IMR-90 (cell line): Measurements from ENCODE around the gene LUZP1. TPM values are rescaled to one million over a fixed set of nuclear protein-coding genes. Genes with fewer than 3 reads are reported as not detected.

Experiments used
- ATAC-seq: fragments of 200-7000 bp; cut with Tn5 transposase; 2 replicates; pipeline ENCODE4 v1.9.1; 2020; ENCODE audit warnings: low read depth, mild to moderate bottlenecking, moderate library complexity
- BruUV-seq: library from RNA; stranded (reverse); fragments of 400-500 nt; replicated peaks from 2 replicates; lab custom pipeline; 2021; lab: Mats Ljungman, UMichigan
- CTCF ChIA-PET: fragments of 300-600 bp; formaldehyde crosslinking; extraction: SDS; loops from one replicate; lab custom pipeline; 2021; ENCODE audit warnings: antibody characterized with exemption; lab: Yijun Ruan, JAX
- POLR2A ChIA-PET: fragments of 300-600 bp; sonication (Branson Sonifier 250); formaldehyde crosslinking; loops from one replicate; lab custom pipeline; 2022; ENCODE audit warnings: antibody characterized with exemption; ENCODE audit not compliant: unreplicated experiment; lab: Charles Lee
- DNase-seq: peaks from one replicate; pipeline ENCODE4 v3.0.0; 2013
- H2AFZ ChIP-seq: replicated peaks from 2 replicates; pipeline ENCODE3; 2013; ENCODE audit warnings: low read length, mild to moderate bottlenecking; ENCODE audit not compliant: poor library complexity
- H2AK5ac ChIP-seq: 2 replicates; pipeline ENCODE4 v1.6.1; 2013; ENCODE audit warnings: low read depth, low read length, inconsistent platforms
- H2AK9ac ChIP-seq: replicated peaks from 2 replicates; pipeline ENCODE3; 2013; ENCODE audit warnings: mild to moderate bottlenecking, low read depth, low read length, moderate library complexity; ENCODE audit not compliant: poor library complexity
- H2BK120ac ChIP-seq: 2 replicates; pipeline ENCODE4 v1.6.1; 2013; ENCODE audit warnings: low read depth, low read length, inconsistent platforms
- H2BK15ac ChIP-seq: 3 replicates; pipeline ENCODE4 v1.6.1; 2013; ENCODE audit warnings: low read depth, low read length, inconsistent platforms
- H2BK20ac ChIP-seq: 2 replicates; pipeline ENCODE4 v1.6.1; 2013; ENCODE audit warnings: low read depth, mild to moderate bottlenecking, inconsistent platforms, low read length, moderate library complexity
- H2BK5ac ChIP-seq: 2 replicates; pipeline ENCODE4 v1.6.1; 2013; ENCODE audit warnings: mild to moderate bottlenecking, low read depth, low read length, inconsistent platforms; ENCODE audit not compliant: poor library complexity, severe bottlenecking
- H3K14ac ChIP-seq: replicated peaks from 2 replicates; pipeline ENCODE4 v1.6.1; 2013; ENCODE audit warnings: low read depth, low read length, inconsistent platforms
- H3K18ac ChIP-seq: 2 replicates; pipeline ENCODE4 v1.6.1; 2013; ENCODE audit warnings: low read depth, low read length, control low read depth
- H3K23ac ChIP-seq: 2 replicates; pipeline ENCODE4 v1.6.1; 2013; ENCODE audit warnings: low read depth, low read length, inconsistent platforms
- H3K27ac ChIP-seq: 2 replicates; pipeline ENCODE4 v1.5.1; 2013; ENCODE audit warnings: mild to moderate bottlenecking, control low read depth, low read length; ENCODE audit not compliant: insufficient read depth
- H3K27me3 ChIP-seq: 2 replicates; pipeline ENCODE4 v1.6.1; 2013; ENCODE audit warnings: low read length; ENCODE audit not compliant: control insufficient read depth, insufficient read depth
- H3K36me3 ChIP-seq: 2 replicates; pipeline ENCODE4 v1.6.1; 2013; ENCODE audit warnings: low read length, mixed read lengths; ENCODE audit not compliant: control insufficient read depth, insufficient read depth
- H3K4ac ChIP-seq: 2 replicates; pipeline ENCODE4 v1.6.1; 2013; ENCODE audit warnings: low read depth, low read length, inconsistent platforms
- H3K4me1 ChIP-seq: 2 replicates; pipeline ENCODE4 v1.6.1; 2013; ENCODE audit warnings: low read length, mixed read lengths; ENCODE audit not compliant: control insufficient read depth, insufficient read depth
- H3K4me2 ChIP-seq: 2 replicates; pipeline ENCODE4 v1.6.1; 2013; ENCODE audit warnings: low read depth, mild to moderate bottlenecking, control low read depth, low read length, moderate library complexity
- H3K4me3 ChIP-seq: 2 replicates; pipeline ENCODE4 v1.5.1; 2013; ENCODE audit warnings: low read depth, mild to moderate bottlenecking, control low read depth, low read length, moderate library complexity; ENCODE audit not compliant: insufficient read depth
- H3K56ac ChIP-seq: 2 replicates; pipeline ENCODE4 v1.6.1; 2013; ENCODE audit warnings: low read length, inconsistent platforms; ENCODE audit not compliant: insufficient read depth; ENCODE audit errors: extremely low read depth
- H3K79me1 ChIP-seq, 2 experiments: 2 replicates each; pipeline ENCODE4 v1.6.1; 2013; ENCODE audit warnings: low read length in 2 of 2, inconsistent platforms in 1 of 2, low read depth in 1 of 2
- H3K9ac ChIP-seq: 2 replicates; pipeline ENCODE4 v1.6.1; 2013; ENCODE audit warnings: low read depth, low read length, control low read depth
- H3K9me1 ChIP-seq: 2 replicates; pipeline ENCODE4 v1.6.1; 2013; ENCODE audit warnings: low read length, inconsistent platforms; ENCODE audit not compliant: insufficient read depth
- H3K9me3 ChIP-seq: 2 replicates; pipeline ENCODE4 v1.6.1; 2013; ENCODE audit warnings: low read length; ENCODE audit not compliant: control insufficient read depth, insufficient read depth
- H4K20me1 ChIP-seq: 2 replicates; pipeline ENCODE4 v1.6.1; 2013; ENCODE audit warnings: low read length, inconsistent platforms; ENCODE audit not compliant: insufficient read depth
- H4K5ac ChIP-seq: 2 replicates; pipeline ENCODE4 v1.6.1; 2013; ENCODE audit warnings: mild to moderate bottlenecking, low read depth, low read length, control low read depth
- H4K8ac ChIP-seq, 2 experiments: 2 replicates each; pipeline ENCODE4 v1.6.1; 2013; ENCODE audit warnings: low read depth in 2 of 2, low read length in 2 of 2, control low read depth in 1 of 2, inconsistent platforms in 1 of 2
- H4K91ac ChIP-seq: 2 replicates; pipeline ENCODE4 v1.6.1; 2013; ENCODE audit warnings: low read depth, low read length, inconsistent platforms; ENCODE audit not compliant: insufficient read depth
- CTCF ChIP-seq: conservative IDR thresholded peaks from 2 replicates; pipeline ENCODE4 v1.5.1; 2012; ENCODE audit warnings: mild to moderate bottlenecking, low read depth, low read length, improper control_type of control experiment
- RAD21 ChIP-seq: IDR thresholded peaks from 2 replicates; pipeline ENCODE4 v1.6.1; 2012; ENCODE audit warnings: low read length, improper control_type of control experiment
- WGBS, 2 experiments: methylation state at CpG; one replicate each; pipeline versions ENCODE4 v1.1.5 to v1.1.7; 2013; ENCODE audit warnings: missing lambda C conversion rate in 2 of 2; ENCODE audit not compliant: insufficient read length in 1 of 2; ENCODE audit errors: extremely low coverage in 2 of 2; 5-methylcytosine and 5-hydroxymethylcytosine counted together
- dilution Hi-C: fragments of 300-500 bp; cut with HindIII; formaldehyde crosslinking; loops from one replicate; pipeline ENCODE4 v1.14.3; 2018; ENCODE audit warnings: low sequenced_read_pairs; ENCODE audit not compliant: unreplicated experiment
- in situ Hi-C: fragments of 300-500 bp; cut with MboI; formaldehyde crosslinking; loops from 3 replicates; pipeline ENCODE4 v1.14.3; 2019; ENCODE audit warnings: low sequenced_read_pairs, inconsistent platforms, mixed read lengths
- intact Hi-C: fragments of 100-400 bp; cut with micrococcal nuclease; formaldehyde crosslinking; loops from 2 replicates; pipeline ENCODE4 v1.10.0; 2022
- polyA plus RNA-seq, 3 experiments: library from polyadenylated mRNA; depleted of rRNA; stranded (reverse); fragments of >200 nt; gene quantifications; 2 replicates each; pipeline ENCODE4 v1.2.3, GENCODE V29; 2012; ENCODE audit warnings: low replicate concordance in 1 of 3
- total RNA-seq: library from RNA; depleted of rRNA; stranded (reverse); fragments of >200 nt; gene quantifications from 2 replicates; pipeline ENCODE4 v1.2.3, GENCODE V29; 2012

Gene LUZP1
- total and polyA plus RNA-seq, 2 of the 4 experiments (the other 2 are of a cell fraction) = 13.1 to 31.7 TPM

GRCh38 chr1:23114424-23115079 is 54.1 kb downstream of the LUZP1 start:
- BruUV-seq = no TSS peak
- H4K91ac ChIP-seq = no peak overlapping the region
- 0 out of 2 replicates have a peak overlapping the region, but pooled peaks have one; percentile 2 for H3K14ac ChIP-seq
- H2AK5ac ChIP-seq = peak overlapping the region; percentile 42; the same call in 1 of the 2 replicates
- peak overlapping the region; percentile 1 for H3K4me2 ChIP-seq
- no peak overlapping the region for H2AFZ ChIP-seq
- no peak overlapping the region for H3K56ac ChIP-seq
- H2AK9ac ChIP-seq = no peak overlapping the region
- H3K18ac ChIP-seq = 0 out of 2 replicates have a peak overlapping the region, but pooled peaks have one; percentile 36
- no CpG with 5 or more reads among the region's 6 CpGs for whole genome bisulfite sequencing, 2 experiments
- no peak overlapping the region for H3K4ac ChIP-seq
- no peak overlapping the region for H2BK120ac ChIP-seq
- H3K9me1 ChIP-seq = peaks cover 20% of the 10 kb centered on the region
- H3K27me3 ChIP-seq = no peaks in the 10 kb centered on the region
- H4K5ac ChIP-seq = peak overlapping the region; percentile 55; the same call in 1 of the 2 replicates
- peak; percentile 40 for DNase-seq
- H2BK15ac ChIP-seq = no peak overlapping the region
- H3K9me3 ChIP-seq = no peaks in the 10 kb centered on the region
- H2BK5ac ChIP-seq = peak overlapping the region; percentile 5
- ChIA-PET POLR2A (interaction anchor here (0.5 kb wide), 1 partner anchor 50 kb away, joined by 6 read pairs; no protein-coding TSS in a partner anchor), CTCF (interaction anchor here (0.9 kb wide), 1 partner anchor 9 kb away, joined by 3 read pairs; no protein-coding TSS in a partner anchor)
- peaks cover 66% of the 10 kb centered on the region for H4K20me1 ChIP-seq
- no peaks in the 10 kb centered on the region for H3K36me3 ChIP-seq
- ATAC-seq = 0 out of 2 replicates have a peak, but pooled peaks have one; percentile 30
- H3K23ac ChIP-seq = no peak overlapping the region; the same call in 1 of the 2 replicates
- H3K9ac ChIP-seq = no peak overlapping the region
- peaks cover 11% of the 10 kb centered on the region for H3K4me1 ChIP-seq
- dilution Hi-C loops = no loop called here
- intact Hi-C loops = no loop called here
- peak overlapping the region in 1 of 2 experiments; percentile 53; a peak in 1 of 4 replicates for H4K8ac ChIP-seq
- peaks cover 14 to 82% of the 10 kb centered on the region in 2 experiments for H3K79me1 ChIP-seq
- H3K27ac ChIP-seq = no peak overlapping the region; the same call in 1 of the 2 replicates
- H3K4me3 ChIP-seq = no peak overlapping the region
- in situ Hi-C loops = no loop called here
- no peak overlapping the region for H2BK20ac ChIP-seq
- TF ChIP-seq CTCF (no peak), RAD21 (no peak)
